Vagina (tissue), 2 donors: ENCODE data around the gene PRSS21.
A peak's percentile ranks its signal among the peaks of the same experiment; 100 is the strongest.

Experiments used
- POLR2A ChIP-seq, 2 donors: fragments of 450-650 bp; IDR thresholded peaks; one replicate each; pipeline ENCODE4 v1.6.1; 2017; ENCODE audit warnings: antibody characterized with exemption in 2 of 2, mild to moderate bottlenecking in 2 of 2, moderate library complexity in 2 of 2
- POLR2AphosphoS5 ChIP-seq, 2 donors: sonication (generic); formaldehyde crosslinking; IDR thresholded peaks; one replicate each; pipeline ENCODE4 v1.9.0; 2017; ENCODE audit warnings: antibody characterized with exemption in 2 of 2, mild to moderate bottlenecking in 2 of 2, low read depth in 1 of 2; ENCODE audit not compliant: insufficient read depth in 1 of 2
- TF ChIP-seq, protein P1 (sequence below), 3 experiments: fragments of 450-650 bp in 2 of 3; fragments of 200-600 bp in 1 of 3; sonication (generic) in 1 of 3; IDR thresholded peaks; one replicate each; pipeline ENCODE4 v1.5.1; 2017 to 2019; ENCODE audit warnings: antibody characterized with exemption in 3 of 3, mild to moderate bottlenecking in 2 of 3, moderate library complexity in 2 of 3

DNA sequence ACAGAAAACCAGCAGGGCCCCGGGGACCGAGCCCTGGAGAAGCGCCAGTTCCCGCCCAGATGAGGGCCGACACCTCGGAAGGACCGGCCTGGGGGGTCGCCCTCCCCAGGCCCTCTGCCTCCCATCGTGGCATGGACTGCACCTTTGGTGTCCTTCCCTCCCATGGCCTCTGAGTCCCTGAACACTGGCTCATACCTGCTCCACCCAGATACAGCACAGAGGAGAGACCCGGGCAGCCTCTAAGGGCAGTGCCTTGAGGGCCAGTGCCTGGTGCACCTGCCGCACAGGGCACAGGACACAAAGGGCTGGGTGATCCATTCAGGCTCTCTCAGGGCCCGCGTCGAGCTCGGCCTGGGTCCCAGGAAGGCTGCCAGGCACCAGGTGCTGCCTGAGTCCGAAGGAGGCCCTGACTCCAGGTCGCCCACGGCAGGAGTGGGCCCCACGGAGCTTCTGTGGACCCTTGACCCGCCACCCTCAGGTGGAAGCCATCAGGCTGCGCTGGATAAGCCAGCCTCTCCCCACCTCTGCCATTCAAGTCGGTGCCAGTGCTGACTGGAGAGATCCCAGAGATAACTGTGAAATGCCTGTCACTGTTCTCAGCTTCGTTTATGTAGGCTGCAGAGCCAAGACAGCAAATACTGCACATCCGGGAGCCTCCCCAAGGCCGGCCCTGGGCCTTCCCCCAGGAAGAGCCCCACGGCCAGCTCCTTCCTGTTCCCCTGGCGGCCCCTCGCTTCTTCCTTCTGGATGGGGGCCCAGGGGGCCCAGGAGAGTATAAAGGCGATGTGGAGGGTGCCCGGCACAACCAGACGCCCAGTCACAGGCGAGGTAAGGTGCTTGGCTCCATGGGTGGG is 12.7 kb downstream of the PRSS21 start, which contains the start of gene ZG16B:
- TF ChIP-seq, protein P1, sequence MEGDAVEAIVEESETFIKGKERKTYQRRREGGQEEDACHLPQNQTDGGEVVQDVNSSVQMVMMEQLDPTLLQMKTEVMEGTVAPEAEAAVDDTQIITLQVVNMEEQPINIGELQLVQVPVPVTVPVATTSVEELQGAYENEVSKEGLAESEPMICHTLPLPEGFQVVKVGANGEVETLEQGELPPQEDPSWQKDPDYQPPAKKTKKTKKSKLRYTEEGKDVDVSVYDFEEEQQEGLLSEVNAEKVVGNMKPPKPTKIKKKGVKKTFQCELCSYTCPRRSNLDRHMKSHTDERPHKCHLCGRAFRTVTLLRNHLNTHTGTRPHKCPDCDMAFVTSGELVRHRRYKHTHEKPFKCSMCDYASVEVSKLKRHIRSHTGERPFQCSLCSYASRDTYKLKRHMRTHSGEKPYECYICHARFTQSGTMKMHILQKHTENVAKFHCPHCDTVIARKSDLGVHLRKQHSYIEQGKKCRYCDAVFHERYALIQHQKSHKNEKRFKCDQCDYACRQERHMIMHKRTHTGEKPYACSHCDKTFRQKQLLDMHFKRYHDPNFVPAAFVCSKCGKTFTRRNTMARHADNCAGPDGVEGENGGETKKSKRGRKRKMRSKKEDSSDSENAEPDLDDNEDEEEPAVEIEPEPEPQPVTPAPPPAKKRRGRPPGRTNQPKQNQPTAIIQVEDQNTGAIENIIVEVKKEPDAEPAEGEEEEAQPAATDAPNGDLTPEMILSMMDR (IDR thresholded peaks at IDR 0.05): no peak
- TF ChIP-seq POLR2AphosphoS5 (IDR thresholded peaks at IDR 0.05; ENCODE audit: insufficient read depth in 1 of 2, low read depth in 1 of 2) (peak; percentile 15 to 23), POLR2A (IDR thresholded peaks at IDR 0.05) (no peak)
